Hepatocyte (in vitro differentiated cells): ENCODE data around the gene CDHR3. TPM values are rescaled to one million over a fixed set of nuclear protein-coding genes. Genes with fewer than 3 reads are reported as not detected.
A peak's percentile ranks its signal among the peaks of the same experiment; 100 is the strongest.

Experiments
- DNase-seq: peaks from one replicate; pipeline ENCODE4 v3.0.0-alpha.2; 2016; ENCODE audit warnings: low spot score
- H2AFZ ChIP-seq: fragments of 200-600 bp; sonication (generic); 2 replicates; pipeline ENCODE4 v1.6.0; 2016; ENCODE audit warnings: antibody characterized with exemption, mild to moderate bottlenecking
- H3K27ac ChIP-seq: fragments of 200-600 bp; sonication (generic); 2 replicates; pipeline ENCODE4 v1.5.1; 2016; ENCODE audit warnings: mild to moderate bottlenecking
- H3K27me3 ChIP-seq: fragments of 200-600 bp; sonication (generic); 2 replicates; pipeline ENCODE4 v1.6.1; 2016
- H3K36me3 ChIP-seq: fragments of 200-600 bp; sonication (generic); replicated peaks from 2 replicates; pipeline ENCODE4 v1.5.1; 2016; ENCODE audit warnings: low read depth; ENCODE audit not compliant: insufficient read depth
- H3K4me1 ChIP-seq: fragments of 200-600 bp; sonication (generic); 2 replicates; pipeline ENCODE4 v1.5.1; 2016; ENCODE audit warnings: mild to moderate bottlenecking, moderate library complexity; ENCODE audit not compliant: insufficient read depth
- H3K4me2 ChIP-seq: fragments of 200-600 bp; sonication (generic); 2 replicates; pipeline ENCODE4 v1.6.0; 2016
- H3K4me3 ChIP-seq: fragments of 200-600 bp; sonication (generic); 2 replicates; pipeline ENCODE4 v1.5.1; 2016; ENCODE audit warnings: mild to moderate bottlenecking
- H3K79me2 ChIP-seq: fragments of 200-600 bp; sonication (generic); 2 replicates; pipeline ENCODE4 v1.6.0; 2017; ENCODE audit warnings: mild to moderate bottlenecking
- H3K9me2 ChIP-seq: fragments of 200-600 bp; sonication (generic); replicated peaks from 2 replicates; pipeline ENCODE4 v1.6.0; 2017; ENCODE audit warnings: mild to moderate bottlenecking; ENCODE audit not compliant: insufficient read depth
- H3K9me3 ChIP-seq: fragments of 200-600 bp; sonication (generic); 2 replicates; pipeline ENCODE4 v1.5.1; 2016; ENCODE audit warnings: low read depth, mild to moderate bottlenecking
- H4K20me1 ChIP-seq: fragments of 200-600 bp; sonication (generic); 2 replicates; pipeline ENCODE4 v1.6.0; 2016; ENCODE audit warnings: mild to moderate bottlenecking; ENCODE audit not compliant: insufficient read depth, poor library complexity, severe bottlenecking
- EZH2 ChIP-seq: fragments of 200-600 bp; sonication (generic); IDR thresholded peaks from 2 replicates; pipeline ENCODE4 v1.6.1; 2016; ENCODE audit warnings: antibody characterized with exemption, mild to moderate bottlenecking, borderline replicate concordance
- EZH2phosphoT487 ChIP-seq: fragments of 200-600 bp; sonication (generic); IDR thresholded peaks from one replicate; pipeline ENCODE4 v1.6.1; 2018; ENCODE audit warnings: antibody characterized with exemption, mild to moderate bottlenecking, low read depth, moderate library complexity; ENCODE audit not compliant: unreplicated experiment, severe bottlenecking
- WGBS: methylation state at CpG from one replicate; pipeline ENCODE4 v1.1.6; 2016; ENCODE audit warnings: low lambda C conversion rate; ENCODE audit errors: missing lambda C conversion rate; 5-methylcytosine and 5-hydroxymethylcytosine counted together
- polyA plus RNA-seq: library from polyadenylated mRNA; unstranded; fragments of >200 nt; fragmentation: Nextera tagmentation; extraction: Ambion mirVana; gene quantifications from 2 replicates; pipeline ENCODE4 v1.2.1, GENCODE V29; 2016
- total RNA-seq: library from RNA; depleted of rRNA; stranded (reverse); fragments of >200 nt; gene quantifications from 2 replicates; pipeline ENCODE4 v1.2.3, GENCODE V29; 2014
- TF ChIP-seq, protein P1 (sequence below): fragments of 200-600 bp; sonication (generic); IDR thresholded peaks from 2 replicates; pipeline ENCODE4 v1.5.1; 2016; ENCODE audit warnings: antibody characterized with exemption, mild to moderate bottlenecking; ENCODE audit not compliant: poor library complexity

Gene CDHR3
- total and polyA plus RNA-seq, 2 experiments from 2014 or later, result 3.3 to 6.9 TPM

- H3K9me2 ChIP-seq, result no peaks in the 10 kb centered on the region
- no peaks in the 10 kb centered on the region for H3K27me3 ChIP-seq
- no peaks in the 10 kb centered on the region for H3K79me2 ChIP-seq
- H4K20me1 ChIP-seq, result no peaks in the 10 kb centered on the region
- no peak overlapping the region for H2AFZ ChIP-seq
- no peaks in the 10 kb centered on the region for H3K9me3 ChIP-seq
- DNase-seq, result no peak
- no peak overlapping the region for H3K4me2 ChIP-seq
- H3K36me3 ChIP-seq, result no peaks in the 10 kb centered on the region
- H3K4me3 ChIP-seq, result no peak overlapping the region
- 96% methylated on average over 2 of the region's 2 CpGs for WGBS
- H3K4me1 ChIP-seq, result no peaks in the 10 kb centered on the region
- TF ChIP-seq, protein P1, sequence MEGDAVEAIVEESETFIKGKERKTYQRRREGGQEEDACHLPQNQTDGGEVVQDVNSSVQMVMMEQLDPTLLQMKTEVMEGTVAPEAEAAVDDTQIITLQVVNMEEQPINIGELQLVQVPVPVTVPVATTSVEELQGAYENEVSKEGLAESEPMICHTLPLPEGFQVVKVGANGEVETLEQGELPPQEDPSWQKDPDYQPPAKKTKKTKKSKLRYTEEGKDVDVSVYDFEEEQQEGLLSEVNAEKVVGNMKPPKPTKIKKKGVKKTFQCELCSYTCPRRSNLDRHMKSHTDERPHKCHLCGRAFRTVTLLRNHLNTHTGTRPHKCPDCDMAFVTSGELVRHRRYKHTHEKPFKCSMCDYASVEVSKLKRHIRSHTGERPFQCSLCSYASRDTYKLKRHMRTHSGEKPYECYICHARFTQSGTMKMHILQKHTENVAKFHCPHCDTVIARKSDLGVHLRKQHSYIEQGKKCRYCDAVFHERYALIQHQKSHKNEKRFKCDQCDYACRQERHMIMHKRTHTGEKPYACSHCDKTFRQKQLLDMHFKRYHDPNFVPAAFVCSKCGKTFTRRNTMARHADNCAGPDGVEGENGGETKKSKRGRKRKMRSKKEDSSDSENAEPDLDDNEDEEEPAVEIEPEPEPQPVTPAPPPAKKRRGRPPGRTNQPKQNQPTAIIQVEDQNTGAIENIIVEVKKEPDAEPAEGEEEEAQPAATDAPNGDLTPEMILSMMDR, result no peak
- TF ChIP-seq EZH2phosphoT487, result no peak
- TF ChIP-seq EZH2, result no peak
- H3K27ac ChIP-seq, result no peak overlapping the region
Measured at GRCh38 chr7:106029941-106030340, 66.9 kb downstream of the CDHR3 start.

DNA sequence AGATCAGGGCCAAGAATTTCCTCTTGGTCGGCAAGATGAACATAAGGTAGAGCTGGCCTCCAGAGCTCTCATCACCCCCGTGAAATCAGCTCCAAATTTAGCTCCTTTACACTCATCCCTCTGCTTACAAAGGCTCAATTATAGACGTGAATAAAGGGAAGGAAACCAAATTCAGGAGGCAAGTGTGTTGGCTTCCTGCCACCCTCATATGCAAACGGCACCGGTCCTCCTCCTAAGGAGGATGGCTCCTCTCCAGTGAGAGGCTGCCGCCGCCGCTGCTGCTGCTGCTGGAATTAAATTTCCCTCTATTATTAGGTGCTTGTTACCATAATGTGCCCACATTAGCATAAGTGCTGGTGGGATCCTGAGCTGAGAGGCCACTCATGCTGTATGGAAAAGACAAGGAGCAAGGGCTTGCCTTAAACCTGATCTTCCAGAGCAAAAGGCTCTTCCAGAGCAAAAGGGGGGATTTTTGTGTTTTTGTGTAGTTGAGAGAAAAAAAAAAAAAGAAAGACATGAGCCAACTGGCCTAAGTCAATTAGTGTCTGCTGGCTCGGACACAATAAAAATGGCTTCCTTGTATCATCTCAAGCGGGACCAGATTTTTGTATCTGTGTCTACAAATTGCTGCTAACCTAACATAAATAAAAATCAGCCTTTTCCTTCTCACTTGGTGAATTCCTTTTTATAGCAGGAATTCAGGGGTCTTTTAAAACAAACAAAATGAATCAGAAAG, 68.4 kb downstream of the CDHR3 start:
- TF ChIP-seq, protein P1, result no peak
- no peak for TF ChIP-seq EZH2
- TF ChIP-seq EZH2phosphoT487, result no peak
- DNase-seq, result peak; percentile 26

DNA sequence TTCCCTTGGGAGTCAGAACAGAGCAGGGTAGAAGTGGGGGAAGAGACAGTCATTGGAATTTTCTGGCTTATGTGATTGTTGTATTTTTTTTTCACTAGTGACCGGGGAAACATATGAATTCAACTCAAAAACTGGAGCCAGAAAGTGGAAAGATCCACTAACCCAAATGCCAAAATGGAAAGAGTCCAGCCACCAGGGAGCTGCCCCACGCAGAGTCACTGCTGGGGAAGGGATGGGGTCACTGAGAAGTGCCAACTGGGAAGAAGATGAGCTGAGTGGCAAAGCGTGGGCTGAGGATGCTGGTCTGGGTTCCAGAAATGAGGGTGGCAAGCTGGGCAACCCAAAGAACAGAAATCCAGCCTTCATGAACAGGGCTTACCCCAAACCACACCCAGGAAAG, 69.2 kb downstream of the CDHR3 start:
- Histone ChIP-seq H3K4me3 (no peak overlapping the region), H3K79me2 (no peaks in the 10 kb centered on the region), H3K9me3 (no peaks in the 10 kb centered on the region), H3K36me3 (no peaks in the 10 kb centered on the region), H3K27me3 (no peaks in the 10 kb centered on the region), H3K27ac (no peak overlapping the region), H3K9me2 (no peaks in the 10 kb centered on the region), H2AFZ (no peak overlapping the region), H3K4me1 (no peaks in the 10 kb centered on the region), H3K4me2 (no peak overlapping the region), H4K20me1 (no peaks in the 10 kb centered on the region)
- TF ChIP-seq, protein P1, result no peak
- no peak for TF ChIP-seq EZH2
- no peak for TF ChIP-seq EZH2phosphoT487
- WGBS, result 94% methylated on average over 3 of the region's 3 CpGs
- no peak for DNase-seq

More for the DNA sequence above, 68.4 kb downstream of the CDHR3 start:
- H2AFZ ChIP-seq, result no peak overlapping the region
- H3K9me3 ChIP-seq, result no peaks in the 10 kb centered on the region
- H3K79me2 ChIP-seq, result no peaks in the 10 kb centered on the region
- no peak overlapping the region for H3K4me3 ChIP-seq
- no peaks in the 10 kb centered on the region for H4K20me1 ChIP-seq
- H3K4me1 ChIP-seq, result no peaks in the 10 kb centered on the region
- H3K9me2 ChIP-seq, result no peaks in the 10 kb centered on the region
- no peaks in the 10 kb centered on the region for H3K36me3 ChIP-seq
- peak overlapping the region; percentile 52 for H3K4me2 ChIP-seq
- H3K27ac ChIP-seq, result no peak overlapping the region
- 47% methylated on average over 10 of the region's 10 CpGs for WGBS
- H3K27me3 ChIP-seq, result no peaks in the 10 kb centered on the region

DNA sequence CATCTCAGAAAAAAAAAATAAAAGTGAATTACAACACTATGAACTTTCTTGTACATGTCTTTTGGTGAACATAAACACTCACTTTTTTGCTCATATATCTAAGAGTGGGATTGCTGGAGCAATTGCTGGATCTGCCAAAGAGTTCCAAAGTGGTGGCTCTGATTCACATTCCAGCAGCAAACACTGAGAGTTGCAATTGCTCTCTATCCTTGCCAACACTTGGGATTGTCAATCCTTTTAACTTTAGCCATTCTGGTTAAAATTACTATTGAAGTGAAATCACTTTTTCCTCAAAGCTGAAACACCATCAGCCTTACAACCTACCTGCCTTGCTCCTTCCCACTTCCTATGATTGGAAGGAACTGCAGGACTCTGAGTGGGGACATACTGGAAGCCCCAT, 70.7 kb downstream of the CDHR3 start:
- TF ChIP-seq EZH2 (no peak), EZH2phosphoT487 (no peak)
- TF ChIP-seq, protein P1, result no peak
- H3K4me3 ChIP-seq, result no peak overlapping the region
- H4K20me1 ChIP-seq, result no peaks in the 10 kb centered on the region
- H3K79me2 ChIP-seq, result no peaks in the 10 kb centered on the region
- H3K9me2 ChIP-seq, result no peaks in the 10 kb centered on the region
- no peak overlapping the region for H3K27ac ChIP-seq
- no peaks in the 10 kb centered on the region for H3K4me1 ChIP-seq
- no peaks in the 10 kb centered on the region for H3K27me3 ChIP-seq
- no peaks in the 10 kb centered on the region for H3K9me3 ChIP-seq
- H3K36me3 ChIP-seq, result no peaks in the 10 kb centered on the region
- H3K4me2 ChIP-seq, result no peak overlapping the region
- DNase-seq, result no peak
- H2AFZ ChIP-seq, result no peak overlapping the region
